ENCODE results near the gene FRMPD1. TPM values are rescaled to one million over a fixed set of nuclear protein-coding genes. Genes with fewer than 3 reads are reported as not detected.

The FRMPD1 gene
- total and polyA plus RNA-seq, 10 of the 15 experiments (the other 5 are each of a cell fraction or from before 2014, with no cell fraction given), result 0.01 to 0.08 (median 0.05) TPM; not detected in 6

- TF ChIP-seq KLF5 (IDR thresholded peaks at IDR 0.05; ENCODE audit: partially characterized antibody), result no peak
- TF ChIP-seq SPI1 (IDR thresholded peaks at IDR 0.05; ENCODE audit: borderline replicate concordance, insufficient read depth, low read depth, low read length), result no peak
- no peak for TF ChIP-seq YBX1 (IDR thresholded peaks at IDR 0.05)
These were observed 141.4 kb downstream of the FRMPD1 start (continued) for GRCh38 chr9:37792122-37792521.

- no peak for TF ChIP-seq BCLAF1 (IDR thresholded peaks at IDR 0.05)
- no peak for TF ChIP-seq EP300 (IDR thresholded peaks at IDR 0.05; ENCODE audit: borderline replicate concordance in 1 of 2, control insufficient read depth in 1 of 2, low read depth in 2 of 2, low read length in 2 of 2)
- no peak for TF ChIP-seq GATAD2B (conservative IDR thresholded peaks at IDR 0.05; ENCODE audit: low read depth)
- TF ChIP-seq TARDBP (IDR thresholded peaks at IDR 0.05; ENCODE audit: borderline replicate concordance), result no peak
- TF ChIP-seq FOXM1 (IDR thresholded peaks at IDR 0.05; ENCODE audit: low read depth, low read length), result no peak
- no peak for TF ChIP-seq CBFB (IDR thresholded peaks at IDR 0.05; ENCODE audit: low read depth)
- Histone ChIP-seq H3K9me3 (replicated peaks; ENCODE audit: control insufficient read depth, insufficient read depth, low read length) (no peaks in the 10 kb centered on the region), H3K27me3 (replicated peaks in 1 of 2; ENCODE audit: control insufficient read depth in 2 of 2, insufficient read depth in 2 of 2, low read length in 1 of 2) (no peaks in the 10 kb centered on the region), H2AFZ (ENCODE audit: control insufficient read depth, low read depth, low read length) (no peak overlapping the region), H3K36me3 (ENCODE audit: control insufficient read depth in 2 of 2, insufficient read depth in 2 of 2, low read length in 1 of 2) (no peaks in the 10 kb centered on the region), H3K4me2 (ENCODE audit: control insufficient read depth, insufficient read depth) (no peak overlapping the region), H4K20me1 (ENCODE audit: control insufficient read depth, insufficient read depth) (no peaks in the 10 kb centered on the region), H3K4me3 (no peak overlapping the region), H3K79me2 (ENCODE audit: control insufficient read depth, insufficient read depth, low read length) (peaks cover 13% of the 10 kb centered on the region), H3K4me1 (ENCODE audit: control insufficient read depth, insufficient read depth, low read length) (peaks cover 7% of the 10 kb centered on the region; the same call in 1 of the 2 replicates), H3K9ac (ENCODE audit: control insufficient read depth, insufficient read depth, low read length) (no peak overlapping the region), H3K27ac (ENCODE audit: control insufficient read depth, insufficient read depth) (no peak overlapping the region)
- BruUV-seq (replicated peaks), result no TSS peak
- ChIA-PET RAD21 (ENCODE audit: unreplicated experiment) (no interaction called here), CTCF (no interaction called here), SMC1A (ENCODE audit: uncharacterized antibody, unreplicated experiment) (no interaction called here), POLR2A (no interaction called here)
- no peak for FAIRE-seq
- in situ Hi-C loops (cut with MboI) (no loop called here), intact Hi-C loops (cut with micrococcal nuclease; ENCODE audit: unreplicated experiment) (no loop called here)
- ATAC-seq, result no peak
- 90% methylated on average over 2 of the region's 2 CpGs for WGBS (ENCODE audit: insufficient coverage, insufficient replicate concordance, low lambda C conversion rate, missing lambda C conversion rate)
- no peak for DNase-seq (ENCODE audit: low read depth, low spot score)
These were observed 145.5 kb downstream of the FRMPD1 start for GRCh38 chr9:37796232-37796631.

Other genes with a start within 250 kb of the FRMPD1 start
Only the 7 nearest of the 8 such genes appear.
- gene ZBTB5, start 185.5 kb upstream of the FRMPD1 start, total RNA-seq (2014; rRNA removed), result 12.8 and 15.6 TPM in 2 replicates
- gene ZBTB5, start 185.5 kb upstream of the FRMPD1 start, total RNA-seq (2014; rRNA removed; fragmentation: Illumina TruSeq; extraction: Trizol), result 11.4 and 12.2 TPM in 2 replicates
- 12.7 and 13.3 TPM in 2 replicates for gene ZBTB5, start 185.5 kb upstream of the FRMPD1 start, total RNA-seq (2021)
- 29.2 and 32.5 TPM in 2 replicates for gene ZBTB5, start 185.5 kb upstream of the FRMPD1 start, polyA plus RNA-seq (2011; rRNA removed)
- 14.3 and 14.5 TPM in 2 replicates for gene ZBTB5, start 185.5 kb upstream of the FRMPD1 start, polyA plus RNA-seq (2014; fragmentation: Illumina TruSeq; extraction: Trizol)
- gene ZBTB5, start 185.5 kb upstream of the FRMPD1 start, polyA plus RNA-seq (2014; fragmentation: Nextera tagmentation; extraction: Ambion mirVana), result 1 to 10 TPM; 1.4 to 2.5 TPM
- 13.0 and 13.2 TPM in 2 replicates for gene ZBTB5, start 185.5 kb upstream of the FRMPD1 start, polyA plus RNA-seq (2014; rRNA removed)
- 1 to 10 TPM; 4.5 to 4.6 TPM for gene ZBTB5, start 185.5 kb upstream of the FRMPD1 start, polyA plus RNA-seq (2016; fragmentation: Nextera tagmentation; extraction: Ambion mirVana)
- 52.1 and 57.9 TPM in 2 replicates for gene POLR1E, start 165.0 kb upstream of the FRMPD1 start, total RNA-seq (2014; rRNA removed)
- gene POLR1E, start 165.0 kb upstream of the FRMPD1 start, total RNA-seq (2014; rRNA removed; fragmentation: Illumina TruSeq; extraction: Trizol), result 66.7 and 71.3 TPM in 2 replicates
- gene POLR1E, start 165.0 kb upstream of the FRMPD1 start, total RNA-seq (2021), result 47.7 and 48.7 TPM in 2 replicates
- 59.7 and 61.1 TPM in 2 replicates for gene POLR1E, start 165.0 kb upstream of the FRMPD1 start, polyA plus RNA-seq (2011; rRNA removed)
- 65.0 and 66.6 TPM in 2 replicates for gene POLR1E, start 165.0 kb upstream of the FRMPD1 start, polyA plus RNA-seq (2014; fragmentation: Illumina TruSeq; extraction: Trizol)
- 10 to 100 TPM; 13.7 to 27.6 TPM for gene POLR1E, start 165.0 kb upstream of the FRMPD1 start, polyA plus RNA-seq (2014; fragmentation: Nextera tagmentation; extraction: Ambion mirVana)
- 55.7 and 57.2 TPM in 2 replicates for gene POLR1E, start 165.0 kb upstream of the FRMPD1 start, polyA plus RNA-seq (2014; rRNA removed)
- gene POLR1E, start 165.0 kb upstream of the FRMPD1 start, polyA plus RNA-seq (2016; fragmentation: Nextera tagmentation; extraction: Ambion mirVana), result 10 to 100 TPM; 31.4 to 33.3 TPM
- gene FBXO10, start 74.6 kb upstream of the FRMPD1 start, total RNA-seq (2014; rRNA removed), result 14.0 and 15.2 TPM in 2 replicates
- 8.2 and 10.2 TPM in 2 replicates for gene FBXO10, start 74.6 kb upstream of the FRMPD1 start, total RNA-seq (2014; rRNA removed; fragmentation: Illumina TruSeq; extraction: Trizol)
- 14.3 and 15.7 TPM in 2 replicates for gene FBXO10, start 74.6 kb upstream of the FRMPD1 start, total RNA-seq (2021)
- gene FBXO10, start 74.6 kb upstream of the FRMPD1 start, polyA plus RNA-seq (2011; rRNA removed), result 2.2 and 2.4 TPM in 2 replicates
- 9.0 and 13.1 TPM in 2 replicates for gene FBXO10, start 74.6 kb upstream of the FRMPD1 start, polyA plus RNA-seq (2014; fragmentation: Illumina TruSeq; extraction: Trizol)
- 1 to 10 TPM; 1.6 to 1.9 TPM for gene FBXO10, start 74.6 kb upstream of the FRMPD1 start, polyA plus RNA-seq (2014; fragmentation: Nextera tagmentation; extraction: Ambion mirVana)
- 17.2 and 18.8 TPM in 2 replicates for gene FBXO10, start 74.6 kb upstream of the FRMPD1 start, polyA plus RNA-seq (2014; rRNA removed)
- gene FBXO10, start 74.6 kb upstream of the FRMPD1 start, polyA plus RNA-seq (2016; fragmentation: Nextera tagmentation; extraction: Ambion mirVana), result 1 to 10 TPM; 8.7 to 9.0 TPM
- gene TOMM5, start 58.4 kb upstream of the FRMPD1 start, total RNA-seq (2014; rRNA removed), result 292 and 302 TPM in 2 replicates
- 262 and 276 TPM in 2 replicates for gene TOMM5, start 58.4 kb upstream of the FRMPD1 start, total RNA-seq (2014; rRNA removed; fragmentation: Illumina TruSeq; extraction: Trizol)
- 152 and 165 TPM in 2 replicates for gene TOMM5, start 58.4 kb upstream of the FRMPD1 start, total RNA-seq (2021)
- gene TOMM5, start 58.4 kb upstream of the FRMPD1 start, polyA plus RNA-seq (2011; rRNA removed), result 290 and 355 TPM in 2 replicates
- gene TOMM5, start 58.4 kb upstream of the FRMPD1 start, polyA plus RNA-seq (2014; fragmentation: Illumina TruSeq; extraction: Trizol), result 194 and 264 TPM in 2 replicates
- gene TOMM5, start 58.4 kb upstream of the FRMPD1 start, polyA plus RNA-seq (2014; fragmentation: Nextera tagmentation; extraction: Ambion mirVana), result 1,000 to 10,000 TPM; 1,100 to 1,143 TPM
- 409 and 421 TPM in 2 replicates for gene TOMM5, start 58.4 kb upstream of the FRMPD1 start, polyA plus RNA-seq (2014; rRNA removed)
- 100 to 1,000 TPM; 521 to 544 TPM for gene TOMM5, start 58.4 kb upstream of the FRMPD1 start, polyA plus RNA-seq (2016; fragmentation: Nextera tagmentation; extraction: Ambion mirVana)
- gene TRMT10B, start 102.9 kb downstream of the FRMPD1 start, total RNA-seq (2014; rRNA removed), result 3.2 and 3.7 TPM in 2 replicates
- 5.5 and 5.9 TPM in 2 replicates for gene TRMT10B, start 102.9 kb downstream of the FRMPD1 start, total RNA-seq (2014; rRNA removed; fragmentation: Illumina TruSeq; extraction: Trizol)
- gene TRMT10B, start 102.9 kb downstream of the FRMPD1 start, total RNA-seq (2021), result 4.7 and 5.9 TPM in 2 replicates
- 10.2 and 12.7 TPM in 2 replicates for gene TRMT10B, start 102.9 kb downstream of the FRMPD1 start, polyA plus RNA-seq (2011; rRNA removed)
- 11.7 and 13.0 TPM in 2 replicates for gene TRMT10B, start 102.9 kb downstream of the FRMPD1 start, polyA plus RNA-seq (2014; fragmentation: Illumina TruSeq; extraction: Trizol)
- 1 to 10 TPM; 5.0 to 7.6 TPM for gene TRMT10B, start 102.9 kb downstream of the FRMPD1 start, polyA plus RNA-seq (2014; fragmentation: Nextera tagmentation; extraction: Ambion mirVana)
- gene TRMT10B, start 102.9 kb downstream of the FRMPD1 start, polyA plus RNA-seq (2014; rRNA removed), result 3.9 and 6.0 TPM in 2 replicates
- gene TRMT10B, start 102.9 kb downstream of the FRMPD1 start, polyA plus RNA-seq (2016; fragmentation: Nextera tagmentation; extraction: Ambion mirVana), result 1 to 10 TPM; 8.6 TPM
- 63.5 and 77.4 TPM in 2 replicates for gene EXOSC3, start 134.1 kb downstream of the FRMPD1 start, total RNA-seq (2014; rRNA removed)
- 42.3 and 45.9 TPM in 2 replicates for gene EXOSC3, start 134.1 kb downstream of the FRMPD1 start, total RNA-seq (2014; rRNA removed; fragmentation: Illumina TruSeq; extraction: Trizol)
- 73.5 and 79.2 TPM in 2 replicates for gene EXOSC3, start 134.1 kb downstream of the FRMPD1 start, total RNA-seq (2021)
- 54.4 and 83.4 TPM in 2 replicates for gene EXOSC3, start 134.1 kb downstream of the FRMPD1 start, polyA plus RNA-seq (2011; rRNA removed)
- 58.2 and 59.2 TPM in 2 replicates for gene EXOSC3, start 134.1 kb downstream of the FRMPD1 start, polyA plus RNA-seq (2014; fragmentation: Illumina TruSeq; extraction: Trizol)
- 10 to 100 TPM in 1 of 2 experiments, 1 to 10 TPM in 1; 8.2 to 20.3 TPM for gene EXOSC3, start 134.1 kb downstream of the FRMPD1 start, polyA plus RNA-seq (2014; fragmentation: Nextera tagmentation; extraction: Ambion mirVana)
- 109 and 115 TPM in 2 replicates for gene EXOSC3, start 134.1 kb downstream of the FRMPD1 start, polyA plus RNA-seq (2014; rRNA removed)
- gene EXOSC3, start 134.1 kb downstream of the FRMPD1 start, polyA plus RNA-seq (2016; fragmentation: Nextera tagmentation; extraction: Ambion mirVana), result 100 to 1,000 TPM; 149 to 161 TPM
- gene DCAF10, start 149.8 kb downstream of the FRMPD1 start, total RNA-seq (2014; rRNA removed), result 6.3 and 6.7 TPM in 2 replicates
- 8.9 and 9.4 TPM in 2 replicates for gene DCAF10, start 149.8 kb downstream of the FRMPD1 start, total RNA-seq (2014; rRNA removed; fragmentation: Illumina TruSeq; extraction: Trizol)
- gene DCAF10, start 149.8 kb downstream of the FRMPD1 start, total RNA-seq (2021), result 12.6 and 12.7 TPM in 2 replicates
- 21.7 and 21.8 TPM in 2 replicates for gene DCAF10, start 149.8 kb downstream of the FRMPD1 start, polyA plus RNA-seq (2011; rRNA removed)
- gene DCAF10, start 149.8 kb downstream of the FRMPD1 start, polyA plus RNA-seq (2014; fragmentation: Illumina TruSeq; extraction: Trizol), result 10.6 and 12.6 TPM in 2 replicates
- gene DCAF10, start 149.8 kb downstream of the FRMPD1 start, polyA plus RNA-seq (2014; fragmentation: Nextera tagmentation; extraction: Ambion mirVana), result 1 to 10 TPM; 3.9 TPM
- gene DCAF10, start 149.8 kb downstream of the FRMPD1 start, polyA plus RNA-seq (2014; rRNA removed), result 7.2 and 7.9 TPM in 2 replicates
- gene DCAF10, start 149.8 kb downstream of the FRMPD1 start, polyA plus RNA-seq (2016; fragmentation: Nextera tagmentation; extraction: Ambion mirVana), result 10 to 100 TPM; 11.2 to 12.8 TPM

Data from GM12878 (cell line).